Kidney (tissue), 14 donors: Measurements from ENCODE around the gene PLEKHA4. TPM values are rescaled to one million over a fixed set of nuclear protein-coding genes. Genes with fewer than 3 reads are reported as not detected.
"Not testable (repeated sequence)": the region's sequence is repeated elsewhere in the genome, so short reads cannot be mapped to it uniquely, and the experiment has no call there.

Source experiments
- DNase-seq, 5 donors: peaks; one replicate each; pipeline ENCODE4 v3.0.0-alpha.2; 2013 to 2020
- FAIRE-seq: peaks from 2 replicates; lab custom pipeline; 2012; peaks lifted over from hg19 to GRCh38; lab: Jason Lieb, UNC
- H3K27ac ChIP-seq, 2 donors: one replicate each; pipeline ENCODE4 v1.7.0; 2013; ENCODE audit warnings: low read depth in 2 of 2, low read length in 2 of 2, inconsistent platforms in 1 of 2
- H3K27me3 ChIP-seq: one replicate; pipeline ENCODE4 v1.7.1; 2013; ENCODE audit warnings: low read length, inconsistent platforms; ENCODE audit not compliant: control insufficient read depth, insufficient read depth
- H3K36me3 ChIP-seq, 3 donors: one replicate each; pipeline versions ENCODE4 v1.7.0 to v1.7.1; 2013; ENCODE audit warnings: low read length in 3 of 3, control low read depth in 1 of 3, inconsistent platforms in 1 of 3; ENCODE audit not compliant: insufficient read depth in 3 of 3, control insufficient read depth in 2 of 3
- H3K4me1 ChIP-seq, 3 donors: one replicate each; pipeline versions ENCODE4 v1.7.0 to v1.7.1; 2013; ENCODE audit warnings: low read length in 3 of 3, inconsistent platforms in 1 of 3, low read depth in 1 of 3; ENCODE audit not compliant: control insufficient read depth in 2 of 3, insufficient read depth in 2 of 3
- H3K4me3 ChIP-seq, 3 donors: one replicate each; pipeline versions ENCODE4 v1.7.0 to v1.8.1; 2013; ENCODE audit warnings: low read length in 3 of 3, control low read depth in 1 of 3, inconsistent platforms in 1 of 3
- H3K9ac ChIP-seq, 3 donors: one replicate each; pipeline versions ENCODE4 v1.7.0 to v1.7.1; 2013; ENCODE audit warnings: low read length in 3 of 3, control low read depth in 1 of 3, inconsistent platforms in 1 of 3
- H3K9me3 ChIP-seq, 3 donors: one replicate each; pipeline versions ENCODE4 v1.7.0 to v1.7.1; 2013; ENCODE audit warnings: low read length in 3 of 3, control low read depth in 1 of 3, inconsistent platforms in 1 of 3; ENCODE audit not compliant: control insufficient read depth in 2 of 3, insufficient read depth in 1 of 3
- CTCF ChIP-seq: IDR thresholded peaks from 3 replicates; pipeline ENCODE4 v1.5.1; 2012; ENCODE audit warnings: mild to moderate bottlenecking, moderate library complexity, borderline replicate concordance; ENCODE audit not compliant: insufficient read depth; ENCODE audit errors: extremely low read depth
- intact Hi-C: fragments of 100-400 bp; cut with DNase I; formaldehyde crosslinking; loops from one replicate; pipeline ENCODE4 v1.11.1; 2022
- polyA plus RNA-seq: library from polyadenylated mRNA; stranded (reverse); fragments of 350-450 nt; fragmentation: Illumina TruSeq; extraction: RNeasy Lipid Tissue Mini Kit (QIAGEN cat#74804); gene quantifications from one replicate; pipeline ENCODE4 v1.2.3, GENCODE V29; 2014; ENCODE audit warnings: low read depth, low replicate concordance; ENCODE audit not compliant: insufficient read depth
- total RNA-seq: library from RNA; stranded (reverse); fragmentation: NEBNext Ultra II Directional; extraction: Animal tissue kit (Norgen Biotek cat#: 25700); gene quantifications from one replicate; pipeline ENCODE4 v1.2.1, GENCODE V29; 2021
- donor health status: control.
- donor health status: control.
- donor health status: control.
- donor health status: control.
- donor health status: control.
- donor health status: DM: yes; HTN: yes; CAD: no.
- donor health status: Normal renal cell carcinoma (clear cell type).

Gene PLEKHA4
- total and polyA plus RNA-seq, 2 donors from 2014 or later: 22.9 to 79.1 TPM

DNA sequence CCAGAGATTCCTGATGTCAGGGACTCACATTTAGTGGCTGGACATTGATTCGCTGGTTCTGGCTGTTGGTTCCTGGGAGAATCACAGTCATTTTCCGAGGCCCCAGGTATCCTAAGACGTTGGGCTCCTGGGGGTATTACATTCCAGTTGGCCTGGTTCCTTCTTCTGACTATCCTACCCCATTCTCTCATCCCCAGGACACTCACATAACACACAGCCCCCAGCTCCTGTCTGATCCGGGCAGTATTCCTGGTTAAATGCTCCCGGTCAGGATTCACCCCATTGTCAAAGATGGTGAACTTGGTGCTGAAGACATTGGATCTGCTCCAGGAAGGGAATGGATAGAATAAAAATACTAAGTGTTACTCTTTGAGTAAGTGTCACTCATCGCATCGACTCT is 15.3 kb upstream of the PLEKHA4 start:
- Histone ChIP-seq H3K27me3 (no peaks in the 10 kb centered on the region), H3K27ac (no peak overlapping the region), H3K9me3 (no peaks in the 10 kb centered on the region), H3K9ac (no peak overlapping the region), H3K4me3 (no peak overlapping the region), H3K4me1 (no peaks in the 10 kb centered on the region), H3K36me3 (no peaks in the 10 kb centered on the region)
- intact Hi-C loops: no loop called here
- DNase-seq: no peak
- FAIRE-seq: no peak
- no peak for TF ChIP-seq CTCF

DNA sequence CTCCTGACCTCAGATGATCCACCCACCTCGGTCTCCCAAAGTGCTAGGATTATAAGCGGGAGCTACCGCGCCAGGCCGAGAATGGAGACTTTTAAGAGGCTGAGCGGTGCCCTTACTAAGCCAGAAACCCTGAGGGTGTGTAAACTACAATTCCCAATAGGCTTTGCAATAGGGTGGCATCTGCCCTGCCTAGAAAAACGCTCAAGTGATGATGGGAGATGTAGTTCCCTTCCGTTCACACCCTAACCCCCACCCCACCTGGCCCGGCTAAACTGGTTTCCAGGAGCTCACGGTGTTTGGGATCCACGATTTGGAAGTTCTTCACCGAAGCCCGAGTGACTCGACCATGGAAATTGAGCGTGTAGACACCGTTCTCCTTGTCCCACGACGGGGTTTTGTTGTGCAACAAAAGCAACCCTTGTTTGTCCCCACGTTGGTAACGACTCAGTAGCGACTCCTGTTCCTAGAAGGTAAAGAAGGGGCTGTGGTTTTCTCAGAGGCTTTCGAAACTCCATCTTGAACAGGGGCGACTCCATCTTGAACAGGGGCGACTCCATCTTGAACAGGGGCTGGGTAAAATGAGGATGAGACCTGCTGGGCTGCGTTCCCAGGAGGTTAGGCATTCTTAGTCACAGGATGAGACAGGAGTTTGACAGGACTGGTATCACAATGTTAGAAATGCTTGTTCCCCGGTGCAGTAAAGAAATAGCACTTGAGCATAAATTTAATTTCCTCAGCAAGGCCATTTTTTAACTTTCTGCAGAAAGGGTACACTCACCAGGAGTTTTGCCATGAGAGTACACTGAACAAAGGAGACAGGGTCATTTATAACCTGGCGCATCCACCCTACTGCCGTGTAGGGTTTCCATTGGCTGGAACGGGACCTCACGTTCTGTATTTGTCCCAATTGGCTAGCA is 13.6 kb upstream of the PLEKHA4 start:
- Histone ChIP-seq H3K36me3 (peaks cover 0 to 2% (median 0%) of the 10 kb centered on the region in 3 donors), H3K4me3 (no peak overlapping the region), H3K9me3 (no peaks in the 10 kb centered on the region), H3K27ac (no peak overlapping the region), H3K27me3 (no peaks in the 10 kb centered on the region), H3K4me1 (no peaks in the 10 kb centered on the region), H3K9ac (no peak overlapping the region)
- no peak for TF ChIP-seq CTCF
- FAIRE-seq: no peak
- intact Hi-C loops: no loop called here
- no peak for DNase-seq

GRCh38 chr19:48879696-48880095 is 11.3 kb upstream of the PLEKHA4 start:
- H3K9ac ChIP-seq, H3K9me3 ChIP-seq, H3K27ac ChIP-seq, FAIRE-seq, H3K27me3 ChIP-seq, DNase-seq, H3K4me3 ChIP-seq, H3K36me3 ChIP-seq, intact Hi-C loops: not testable (repeated sequence)
- peaks cover 0 to 11% (median 8%) of the 10 kb centered on the region in 3 donors for H3K4me1 ChIP-seq

DNA sequence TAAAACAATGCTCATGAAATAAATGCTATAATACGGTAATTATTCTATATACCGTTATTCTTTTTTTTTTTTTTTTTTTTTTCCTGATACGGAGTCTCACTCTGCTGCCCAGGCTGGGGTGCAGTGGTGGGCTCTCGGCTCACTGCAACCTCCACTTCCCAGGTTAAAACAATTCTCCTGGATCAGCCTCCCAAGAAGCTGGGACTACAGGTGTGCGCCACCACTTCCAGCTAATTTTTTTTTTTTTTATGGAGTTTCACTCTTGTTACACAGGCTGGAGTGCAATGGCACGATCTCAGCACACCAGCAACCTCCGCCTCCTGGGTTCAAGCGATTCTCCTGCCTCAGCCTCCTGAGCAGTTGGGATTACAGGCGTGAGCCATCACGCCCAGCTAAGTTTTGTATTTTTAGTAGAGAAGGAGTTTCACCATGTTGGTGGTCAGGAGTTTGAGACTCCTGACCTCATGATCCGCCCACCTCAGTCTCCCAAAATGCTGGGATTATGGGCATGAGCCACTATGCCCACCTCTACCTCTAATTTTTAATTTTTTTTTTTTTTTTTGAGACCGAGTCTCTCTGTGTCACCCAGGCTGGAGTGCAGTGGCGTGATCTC is 10.7 kb upstream of the PLEKHA4 start:
- no peak for DNase-seq
- intact Hi-C loops: no loop called here
- Histone ChIP-seq H3K9ac (no peak overlapping the region), H3K27ac (no peak overlapping the region), H3K27me3 (no peaks in the 10 kb centered on the region), H3K4me1 (peaks cover 0 to 16% (median 8%) of the 10 kb centered on the region in 3 donors), H3K4me3 (no peak overlapping the region), H3K9me3 (no peaks in the 10 kb centered on the region), H3K36me3 (peaks cover 0 to 5% (median 2%) of the 10 kb centered on the region in 3 donors)
- TF ChIP-seq CTCF: no peak
- FAIRE-seq: no peak
